Esophagus squamous epithelium (tissue), 4 donors: ENCODE measurements around the gene CREBZF.

ENCODE experiments used
- POLR2A ChIP-seq, 4 donors: fragments of 450-650 bp; IDR thresholded peaks; one replicate each; pipeline ENCODE4 v1.6.1; 2017; ENCODE audit warnings: antibody characterized with exemption in 4 of 4, mild to moderate bottlenecking in 4 of 4, moderate library complexity in 3 of 4
- TF ChIP-seq, protein P1 (sequence below), 6 experiments: fragments of 450-650 bp in 4 of 6; fragments of 200-600 bp in 2 of 6; sonication (generic) in 2 of 6; IDR thresholded peaks; one replicate each; pipeline ENCODE4 v1.5.1; 2016 to 2019; ENCODE audit warnings: antibody characterized with exemption in 6 of 6, mild to moderate bottlenecking in 4 of 6, moderate library complexity in 4 of 6

DNA sequence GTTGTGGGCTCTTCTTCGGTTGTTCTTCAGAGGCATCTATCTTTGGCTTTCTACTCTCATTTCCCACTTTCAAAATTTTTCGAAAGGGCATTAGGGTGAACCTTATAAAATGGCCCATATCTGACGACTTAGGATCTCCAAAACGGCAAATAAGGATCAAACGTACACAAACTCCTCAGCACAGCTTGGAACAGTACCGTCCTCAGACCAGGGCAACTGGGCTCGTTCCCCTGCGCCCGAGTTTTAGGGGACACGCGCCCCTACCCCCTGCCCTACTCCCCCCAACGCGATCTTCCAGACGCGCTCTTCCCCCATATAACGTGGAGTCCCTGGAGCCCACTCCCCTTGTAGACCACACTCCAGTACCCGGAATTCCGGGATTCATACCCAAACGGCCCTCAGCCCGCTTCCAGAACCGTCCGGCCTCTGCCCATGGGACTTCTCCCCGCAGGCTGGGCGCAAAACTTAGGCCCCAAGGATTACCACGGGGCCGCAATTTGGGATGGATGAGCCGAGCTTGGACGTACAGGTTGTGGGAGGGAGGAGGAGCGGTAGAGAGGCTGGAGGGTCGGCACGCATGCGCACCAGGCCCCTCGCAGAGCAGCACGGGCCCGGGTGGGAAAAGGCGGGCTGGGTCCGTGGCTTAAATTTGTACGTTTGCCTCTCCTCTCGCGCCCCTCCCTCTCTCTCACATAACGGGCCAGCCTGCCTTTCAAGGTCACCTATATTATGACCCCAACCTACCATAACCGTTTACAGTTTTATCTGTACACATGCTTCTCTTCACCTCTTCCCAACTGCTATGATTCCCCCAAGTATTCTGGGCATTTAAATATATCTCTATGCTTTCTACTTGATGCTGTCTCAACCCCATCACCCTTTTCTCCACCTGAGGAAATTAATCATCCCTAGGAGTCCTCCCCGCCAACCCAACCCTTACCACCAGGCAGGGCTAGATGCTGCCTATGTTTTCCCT, 17.7 kb upstream of the CREBZF start:
- TF ChIP-seq, protein P1, sequence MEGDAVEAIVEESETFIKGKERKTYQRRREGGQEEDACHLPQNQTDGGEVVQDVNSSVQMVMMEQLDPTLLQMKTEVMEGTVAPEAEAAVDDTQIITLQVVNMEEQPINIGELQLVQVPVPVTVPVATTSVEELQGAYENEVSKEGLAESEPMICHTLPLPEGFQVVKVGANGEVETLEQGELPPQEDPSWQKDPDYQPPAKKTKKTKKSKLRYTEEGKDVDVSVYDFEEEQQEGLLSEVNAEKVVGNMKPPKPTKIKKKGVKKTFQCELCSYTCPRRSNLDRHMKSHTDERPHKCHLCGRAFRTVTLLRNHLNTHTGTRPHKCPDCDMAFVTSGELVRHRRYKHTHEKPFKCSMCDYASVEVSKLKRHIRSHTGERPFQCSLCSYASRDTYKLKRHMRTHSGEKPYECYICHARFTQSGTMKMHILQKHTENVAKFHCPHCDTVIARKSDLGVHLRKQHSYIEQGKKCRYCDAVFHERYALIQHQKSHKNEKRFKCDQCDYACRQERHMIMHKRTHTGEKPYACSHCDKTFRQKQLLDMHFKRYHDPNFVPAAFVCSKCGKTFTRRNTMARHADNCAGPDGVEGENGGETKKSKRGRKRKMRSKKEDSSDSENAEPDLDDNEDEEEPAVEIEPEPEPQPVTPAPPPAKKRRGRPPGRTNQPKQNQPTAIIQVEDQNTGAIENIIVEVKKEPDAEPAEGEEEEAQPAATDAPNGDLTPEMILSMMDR (IDR thresholded peaks at IDR 0.05), result no peak
- TF ChIP-seq POLR2A (IDR thresholded peaks at IDR 0.05), result no peak
